ENCODE data around the gene ALKBH1. TPM values are rescaled to one million over a fixed set of nuclear protein-coding genes. Genes with fewer than 3 reads are reported as not detected.
A peak's percentile ranks its signal among the peaks of the same experiment; 100 is the strongest.
"Not testable (repeated sequence)": the region's sequence is repeated elsewhere in the genome, so short reads cannot be mapped to it uniquely, and the experiment has no call there.

The ALKBH1 gene
- total RNA-seq, 1 donor from 2014 or later, result 14.5 TPM

- no peak for DNase-seq (ENCODE audit: low spot score, unreplicated experiment)
- no peaks in the 10 kb centered on the region for H3K27me3 Mint-ChIP-seq
- H3K4me3 Mint-ChIP-seq (ENCODE audit: low read depth), result no peak overlapping the region
- no peak overlapping the region for H3K27ac Mint-ChIP-seq
- H3K4me1 Mint-ChIP-seq (ENCODE audit: low read depth), result no peaks in the 10 kb centered on the region
- peaks cover 18% of the 10 kb centered on the region for H3K9me3 Mint-ChIP-seq (ENCODE audit: low read depth)
- TF ChIP-seq CTCF (IDR thresholded peaks at IDR 0.05; ENCODE audit: unreplicated experiment), result no peak
- H3K36me3 Mint-ChIP-seq (ENCODE audit: insufficient read depth), result no peaks in the 10 kb centered on the region
Observed at GRCh38 chr14:77638771-77639171, 69.1 kb downstream of the ALKBH1 start.

- not testable (repeated sequence) for H3K36me3 Mint-ChIP-seq (ENCODE audit: insufficient read depth)
- H3K9me3 Mint-ChIP-seq (ENCODE audit: low read depth), result peaks cover 24% of the 10 kb centered on the region
Observed at GRCh38 chr14:77635869-77636268, 72.0 kb downstream of the ALKBH1 start.

GRCh38 chr14:77635466-77635865, 72.4 kb downstream of the ALKBH1 start:
- H3K9me3 Mint-ChIP-seq (ENCODE audit: low read depth), result peaks cover 24% of the 10 kb centered on the region
- not testable (repeated sequence) for H3K36me3 Mint-ChIP-seq (ENCODE audit: insufficient read depth); DNase-seq (ENCODE audit: low spot score, unreplicated experiment); H3K4me3 Mint-ChIP-seq (ENCODE audit: low read depth); H3K4me1 Mint-ChIP-seq (ENCODE audit: low read depth); H3K27me3 Mint-ChIP-seq; H3K27ac Mint-ChIP-seq

More at GRCh38 chr14:77635869-77636268, 72.0 kb downstream of the ALKBH1 start:
- not testable (repeated sequence) for H3K27me3 Mint-ChIP-seq; H3K4me1 Mint-ChIP-seq (ENCODE audit: low read depth); H3K4me3 Mint-ChIP-seq (ENCODE audit: low read depth); DNase-seq (ENCODE audit: low spot score, unreplicated experiment)
- peak overlapping the region; percentile 8 for H3K27ac Mint-ChIP-seq

GRCh38 chr14:77630111-77630510, 77.7 kb downstream of the ALKBH1 start:
- TF ChIP-seq CTCF (IDR thresholded peaks at IDR 0.05; ENCODE audit: unreplicated experiment), result no peak
- peaks cover 12% of the 10 kb centered on the region for H3K9me3 Mint-ChIP-seq (ENCODE audit: low read depth)
- no peaks in the 10 kb centered on the region for H3K4me1 Mint-ChIP-seq (ENCODE audit: low read depth)
- no peaks in the 10 kb centered on the region for H3K36me3 Mint-ChIP-seq (ENCODE audit: insufficient read depth)
- H3K27me3 Mint-ChIP-seq, result no peaks in the 10 kb centered on the region
- no peak overlapping the region for H3K27ac Mint-ChIP-seq
- DNase-seq (ENCODE audit: low spot score, unreplicated experiment), result no peak
- H3K4me3 Mint-ChIP-seq (ENCODE audit: low read depth), result no peak overlapping the region

GRCh38 chr14:77625360-77625759, 82.5 kb downstream of the ALKBH1 start:
- Mint-ChIP-seq H3K36me3 (ENCODE audit: insufficient read depth) (no peaks in the 10 kb centered on the region), H3K4me3 (ENCODE audit: low read depth) (no peak overlapping the region), H3K4me1 (ENCODE audit: low read depth) (no peaks in the 10 kb centered on the region), H3K9me3 (ENCODE audit: low read depth) (peaks cover 3% of the 10 kb centered on the region), H3K27ac (no peak overlapping the region), H3K27me3 (no peaks in the 10 kb centered on the region)
- TF ChIP-seq CTCF (IDR thresholded peaks at IDR 0.05; ENCODE audit: unreplicated experiment), result no peak
- no peak for DNase-seq (ENCODE audit: low spot score, unreplicated experiment)

- H3K27me3 Mint-ChIP-seq, result peaks cover under 1% of the 10 kb centered on the region
- no peak for DNase-seq (ENCODE audit: low spot score, unreplicated experiment)
- H3K36me3 Mint-ChIP-seq (ENCODE audit: insufficient read depth), result no peaks in the 10 kb centered on the region
- TF ChIP-seq CTCF (IDR thresholded peaks at IDR 0.05; ENCODE audit: unreplicated experiment), result no peak
- no peaks in the 10 kb centered on the region for H3K9me3 Mint-ChIP-seq (ENCODE audit: low read depth)
- no peak overlapping the region for H3K4me3 Mint-ChIP-seq (ENCODE audit: low read depth)
- H3K27ac Mint-ChIP-seq, result no peak overlapping the region
- H3K4me1 Mint-ChIP-seq (ENCODE audit: low read depth), result no peaks in the 10 kb centered on the region
Observed at GRCh38 chr14:77623201-77623600, 84.6 kb downstream of the ALKBH1 start.

Other genes starting within 250 kb of the ALKBH1 start
- gene AHSA1, start 249.9 kb downstream of the ALKBH1 start, total RNA-seq, result 160 and 179 TPM in 2 replicates
- 0.42 TPM in 1 of 2 replicates, not detected in the other for gene ISM2, start 209.2 kb downstream of the ALKBH1 start, total RNA-seq
- 53.6 and 54.2 TPM in 2 replicates for gene SPTLC2, start 91.4 kb downstream of the ALKBH1 start, total RNA-seq
- 148 and 158 TPM in 2 replicates for gene SLIRP, start 80 bp upstream of the ALKBH1 start, total RNA-seq
- gene SNW1, start 53.1 kb upstream of the ALKBH1 start, total RNA-seq, result 78.5 and 90.8 TPM in 2 replicates
- gene ADCK1, start 92.1 kb upstream of the ALKBH1 start, total RNA-seq, result 8.0 and 11.5 TPM in 2 replicates

All from progenitor cell of endocrine pancreas (in vitro differentiated cells).